ENCODE results near the gene JADE2.
A peak's percentile ranks its signal among the peaks of the same experiment; 100 is the strongest.

The JADE2 gene

DNA sequence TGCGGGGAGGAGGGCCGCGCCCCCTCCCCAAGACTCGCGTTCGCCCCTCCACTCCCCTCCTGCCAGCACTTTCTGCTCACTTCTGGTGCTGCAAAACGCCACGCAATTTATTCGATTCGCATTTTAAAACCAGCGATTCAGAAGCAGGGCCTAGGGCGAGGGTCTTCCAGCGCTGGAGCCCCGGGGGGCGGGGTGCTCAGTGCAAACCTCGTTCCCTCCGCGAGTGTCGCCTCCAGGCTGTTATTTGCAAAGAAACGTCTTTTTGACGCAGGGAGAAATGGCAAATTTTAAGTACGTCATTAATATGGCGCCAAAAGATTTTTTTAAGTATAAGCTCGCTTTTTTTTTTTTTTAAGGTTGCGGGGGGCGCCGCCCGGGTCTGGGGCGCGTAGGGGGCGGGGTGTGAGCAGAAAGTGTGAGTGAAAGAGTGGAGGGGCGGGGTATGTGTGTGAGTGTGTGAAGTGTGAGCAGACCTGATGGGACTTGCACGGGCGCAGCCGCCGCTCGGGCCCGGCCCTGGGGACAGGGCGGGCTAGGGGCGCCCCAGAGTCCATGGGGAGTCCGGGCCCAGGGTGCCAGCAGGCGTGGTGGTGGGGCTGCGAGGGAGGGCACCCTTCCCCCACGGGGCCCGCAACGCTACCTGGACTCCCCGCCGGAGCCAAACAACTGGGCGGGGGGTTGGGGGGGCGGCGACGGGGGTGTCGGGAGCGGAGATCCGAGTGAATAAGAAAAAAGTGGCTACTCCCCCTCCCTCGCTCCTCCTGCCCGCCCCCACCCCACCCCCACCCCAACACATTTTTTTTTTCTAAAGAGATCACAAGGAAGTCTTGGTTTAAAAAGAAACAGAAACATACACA lies at the start of gene JADE2 (continued):
- TF ChIP-seq, protein P1, sequence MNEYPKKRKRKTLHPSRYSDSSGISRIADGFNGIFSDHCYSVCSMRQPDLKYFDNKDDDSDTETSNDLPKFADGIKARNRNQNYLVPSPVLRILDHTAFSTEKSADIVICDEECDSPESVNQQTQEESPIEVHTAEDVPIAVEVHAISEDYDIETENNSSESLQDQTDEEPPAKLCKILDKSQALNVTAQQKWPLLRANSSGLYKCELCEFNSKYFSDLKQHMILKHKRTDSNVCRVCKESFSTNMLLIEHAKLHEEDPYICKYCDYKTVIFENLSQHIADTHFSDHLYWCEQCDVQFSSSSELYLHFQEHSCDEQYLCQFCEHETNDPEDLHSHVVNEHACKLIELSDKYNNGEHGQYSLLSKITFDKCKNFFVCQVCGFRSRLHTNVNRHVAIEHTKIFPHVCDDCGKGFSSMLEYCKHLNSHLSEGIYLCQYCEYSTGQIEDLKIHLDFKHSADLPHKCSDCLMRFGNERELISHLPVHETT (tag by site-specific recombination; IDR thresholded peaks at IDR 0.05) = peak; percentile 50; the same call in 1 of the 2 replicates
- TF ChIP-seq ZNF202 (tag by site-specific recombination; IDR thresholded peaks at IDR 0.05; ENCODE audit: borderline replicate concordance) = no peak
- TF ChIP-seq, protein P2, sequence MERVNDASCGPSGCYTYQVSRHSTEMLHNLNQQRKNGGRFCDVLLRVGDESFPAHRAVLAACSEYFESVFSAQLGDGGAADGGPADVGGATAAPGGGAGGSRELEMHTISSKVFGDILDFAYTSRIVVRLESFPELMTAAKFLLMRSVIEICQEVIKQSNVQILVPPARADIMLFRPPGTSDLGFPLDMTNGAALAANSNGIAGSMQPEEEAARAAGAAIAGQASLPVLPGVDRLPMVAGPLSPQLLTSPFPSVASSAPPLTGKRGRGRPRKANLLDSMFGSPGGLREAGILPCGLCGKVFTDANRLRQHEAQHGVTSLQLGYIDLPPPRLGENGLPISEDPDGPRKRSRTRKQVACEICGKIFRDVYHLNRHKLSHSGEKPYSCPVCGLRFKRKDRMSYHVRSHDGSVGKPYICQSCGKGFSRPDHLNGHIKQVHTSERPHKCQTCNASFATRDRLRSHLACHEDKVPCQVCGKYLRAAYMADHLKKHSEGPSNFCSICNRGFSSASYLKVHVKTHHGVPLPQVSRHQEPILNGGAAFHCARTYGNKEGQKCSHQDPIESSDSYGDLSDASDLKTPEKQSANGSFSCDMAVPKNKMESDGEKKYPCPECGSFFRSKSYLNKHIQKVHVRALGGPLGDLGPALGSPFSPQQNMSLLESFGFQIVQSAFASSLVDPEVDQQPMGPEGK (tag by site-specific recombination; IDR thresholded peaks at IDR 0.05) = peak; percentile 98
- TF ChIP-seq ZNF335 (tag by site-specific recombination; conservative IDR thresholded peaks at IDR 0.05) = peak; percentile 88
- 0 out of 2 replicates have a peak, but pooled peaks have one; percentile 17 for TF ChIP-seq ZSCAN23 (tag by site-specific recombination; IDR thresholded peaks at IDR 0.05)
- no peak for TF ChIP-seq ZSCAN5A (tag by site-specific recombination; IDR thresholded peaks at IDR 0.05)
- no peak for TF ChIP-seq ZNF530 (tag by site-specific recombination; IDR thresholded peaks at IDR 0.05; ENCODE audit: low read depth)
- peak; percentile 100 for TF ChIP-seq ZNF18 (tag by site-specific recombination; IDR thresholded peaks at IDR 0.05)
- TF ChIP-seq PBX3 (CRISPR knock-in tag; IDR thresholded peaks at IDR 0.05) = no peak
- TF ChIP-seq, protein P3, sequence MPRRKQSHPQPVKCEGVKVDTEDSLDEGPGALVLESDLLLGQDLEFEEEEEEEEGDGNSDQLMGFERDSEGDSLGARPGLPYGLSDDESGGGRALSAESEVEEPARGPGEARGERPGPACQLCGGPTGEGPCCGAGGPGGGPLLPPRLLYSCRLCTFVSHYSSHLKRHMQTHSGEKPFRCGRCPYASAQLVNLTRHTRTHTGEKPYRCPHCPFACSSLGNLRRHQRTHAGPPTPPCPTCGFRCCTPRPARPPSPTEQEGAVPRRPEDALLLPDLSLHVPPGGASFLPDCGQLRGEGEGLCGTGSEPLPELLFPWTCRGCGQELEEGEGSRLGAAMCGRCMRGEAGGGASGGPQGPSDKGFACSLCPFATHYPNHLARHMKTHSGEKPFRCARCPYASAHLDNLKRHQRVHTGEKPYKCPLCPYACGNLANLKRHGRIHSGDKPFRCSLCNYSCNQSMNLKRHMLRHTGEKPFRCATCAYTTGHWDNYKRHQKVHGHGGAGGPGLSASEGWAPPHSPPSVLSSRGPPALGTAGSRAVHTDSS (tag by site-specific recombination; IDR thresholded peaks at IDR 0.05) = 0 out of 2 replicates have a peak, but pooled peaks have one; percentile 3
- TF ChIP-seq ZNF391 (tag by site-specific recombination; IDR thresholded peaks at IDR 0.05; ENCODE audit: borderline replicate concordance, low read depth) = peak; percentile 30; the same call in 1 of the 2 replicates
- TF ChIP-seq ZNF221 (tag by site-specific recombination; IDR thresholded peaks at IDR 0.05; ENCODE audit: borderline replicate concordance) = no peak
- no peak for TF ChIP-seq RBAK (tag by site-specific recombination; IDR thresholded peaks at IDR 0.05)
- TF ChIP-seq ZNF174 (tag by site-specific recombination; IDR thresholded peaks at IDR 0.05) = no peak
- no peak for TF ChIP-seq ZNF148 (tag by site-specific recombination; IDR thresholded peaks at IDR 0.05; ENCODE audit: borderline replicate concordance)
- TF ChIP-seq, protein P4, sequence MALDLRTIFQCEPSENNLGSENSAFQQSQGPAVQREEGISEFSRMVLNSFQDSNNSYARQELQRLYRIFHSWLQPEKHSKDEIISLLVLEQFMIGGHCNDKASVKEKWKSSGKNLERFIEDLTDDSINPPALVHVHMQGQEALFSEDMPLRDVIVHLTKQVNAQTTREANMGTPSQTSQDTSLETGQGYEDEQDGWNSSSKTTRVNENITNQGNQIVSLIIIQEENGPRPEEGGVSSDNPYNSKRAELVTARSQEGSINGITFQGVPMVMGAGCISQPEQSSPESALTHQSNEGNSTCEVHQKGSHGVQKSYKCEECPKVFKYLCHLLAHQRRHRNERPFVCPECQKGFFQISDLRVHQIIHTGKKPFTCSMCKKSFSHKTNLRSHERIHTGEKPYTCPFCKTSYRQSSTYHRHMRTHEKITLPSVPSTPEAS (tag by site-specific recombination; IDR thresholded peaks at IDR 0.05) = 0 out of 2 replicates have a peak, but pooled peaks have one; percentile 10
- TF ChIP-seq ZNF658 (tag by site-specific recombination; IDR thresholded peaks at IDR 0.05) = no peak
- peak; percentile 76; the same call in 1 of the 2 replicates for TF ChIP-seq KLF16 (tag by site-specific recombination; IDR thresholded peaks at IDR 0.05)
- TF ChIP-seq SP2 (tag by site-specific recombination; IDR thresholded peaks at IDR 0.05) = peak; percentile 65
- TF ChIP-seq ZNF488 (tag by site-specific recombination; IDR thresholded peaks at IDR 0.05) = no peak
- TF ChIP-seq KLF8 (tag by site-specific recombination; IDR thresholded peaks at IDR 0.05) = peak; percentile 83
- TF ChIP-seq ZNF169 (tag by site-specific recombination; IDR thresholded peaks at IDR 0.05) = no peak
- peak; percentile 99 for TF ChIP-seq ZNF423 (tag by site-specific recombination; IDR thresholded peaks at IDR 0.05)
- TF ChIP-seq KLF9 (tag by site-specific recombination; IDR thresholded peaks at IDR 0.05; ENCODE audit: low read depth) = peak; percentile 68
